GM20000 (cell line): Measurements from ENCODE around the gene ASS1.

Source experiments
- DNase-seq: peaks from one replicate; pipeline ENCODE4 v3.0.0; 2012; ENCODE audit warnings: low spot score
- CTCF ChIP-seq: IDR thresholded peaks from 2 replicates; pipeline ENCODE4 v1.5.1; 2012; ENCODE audit warnings: mild to moderate bottlenecking, control low read depth; ENCODE audit errors: extremely low read depth, missing control alignments

The ASS1 gene

GRCh38 chr9:130438382-130438981, 6.3 kb upstream of the ASS1 start:
- DNase-seq: no peak
- no peak for TF ChIP-seq CTCF

DNA sequence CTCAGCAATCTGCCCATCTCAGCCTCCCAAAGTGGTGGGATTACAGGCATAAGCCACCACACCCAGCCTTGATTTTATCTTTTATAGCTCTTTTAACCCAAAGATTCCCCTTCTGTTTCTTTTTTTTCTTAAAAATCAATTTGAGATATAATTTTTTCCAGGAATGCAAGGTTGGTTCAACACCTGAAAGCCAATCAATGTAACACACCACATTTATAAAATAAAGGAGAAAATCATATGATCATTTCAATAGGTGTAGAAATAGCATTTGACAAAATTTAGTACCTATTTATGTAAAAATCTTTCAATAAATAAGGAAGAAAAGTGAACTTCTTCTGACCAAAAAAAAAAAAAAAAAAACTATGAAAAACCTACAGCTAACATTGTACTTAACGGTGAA, 3.7 kb upstream of the ASS1 start:
- no peak for TF ChIP-seq CTCF
- DNase-seq: no peak

GRCh38 chr9:130442746-130443455, 1.9 kb upstream of the ASS1 start:
- TF ChIP-seq CTCF: no peak
- no peak for DNase-seq

GRCh38 chr9:130443456-130443801, 1.3 kb upstream of the ASS1 start:
- TF ChIP-seq CTCF: no peak
- no peak for DNase-seq

- no peak for TF ChIP-seq CTCF
- DNase-seq: no peak
Measured at GRCh38 chr9:130443840-130444492, 795 bp upstream of the ASS1 start.

DNA sequence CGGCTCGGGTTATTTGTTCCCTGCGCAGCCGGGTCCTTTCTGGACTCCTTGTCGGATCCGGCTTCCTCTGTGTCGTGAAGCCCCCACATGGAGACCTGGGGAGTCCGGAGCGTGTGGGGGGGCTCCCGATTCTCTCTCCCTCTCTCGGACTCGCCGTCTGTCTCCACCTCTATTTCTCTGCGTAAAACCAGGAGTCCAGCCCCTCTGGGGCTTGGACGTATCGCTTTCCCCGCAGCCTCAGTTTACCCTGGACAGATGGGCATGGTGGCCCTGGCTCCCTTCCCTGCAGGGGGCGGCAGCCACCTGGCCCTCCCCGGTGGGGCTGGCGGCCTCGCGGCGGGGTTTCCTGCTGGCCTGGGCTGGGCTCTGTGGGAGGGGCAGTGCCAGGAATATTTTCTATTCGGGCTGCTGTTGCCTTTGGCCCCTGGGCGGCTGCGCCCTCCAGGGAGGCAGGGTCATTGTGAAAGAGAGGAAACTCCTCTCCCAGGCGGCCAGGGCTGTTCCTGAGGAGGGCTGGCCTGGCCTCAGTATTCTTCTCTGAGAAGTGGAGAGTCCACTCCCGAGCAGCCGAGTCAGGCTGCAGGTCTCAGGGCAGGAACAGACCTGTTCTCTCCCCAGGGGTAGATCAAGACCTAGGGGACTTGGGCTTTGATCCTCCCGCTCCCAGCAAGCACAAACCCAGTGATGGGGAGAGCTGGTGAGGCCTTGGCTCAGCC, 665 bp downstream of the ASS1 start:
- TF ChIP-seq CTCF: no peak
- DNase-seq: no peak

DNA sequence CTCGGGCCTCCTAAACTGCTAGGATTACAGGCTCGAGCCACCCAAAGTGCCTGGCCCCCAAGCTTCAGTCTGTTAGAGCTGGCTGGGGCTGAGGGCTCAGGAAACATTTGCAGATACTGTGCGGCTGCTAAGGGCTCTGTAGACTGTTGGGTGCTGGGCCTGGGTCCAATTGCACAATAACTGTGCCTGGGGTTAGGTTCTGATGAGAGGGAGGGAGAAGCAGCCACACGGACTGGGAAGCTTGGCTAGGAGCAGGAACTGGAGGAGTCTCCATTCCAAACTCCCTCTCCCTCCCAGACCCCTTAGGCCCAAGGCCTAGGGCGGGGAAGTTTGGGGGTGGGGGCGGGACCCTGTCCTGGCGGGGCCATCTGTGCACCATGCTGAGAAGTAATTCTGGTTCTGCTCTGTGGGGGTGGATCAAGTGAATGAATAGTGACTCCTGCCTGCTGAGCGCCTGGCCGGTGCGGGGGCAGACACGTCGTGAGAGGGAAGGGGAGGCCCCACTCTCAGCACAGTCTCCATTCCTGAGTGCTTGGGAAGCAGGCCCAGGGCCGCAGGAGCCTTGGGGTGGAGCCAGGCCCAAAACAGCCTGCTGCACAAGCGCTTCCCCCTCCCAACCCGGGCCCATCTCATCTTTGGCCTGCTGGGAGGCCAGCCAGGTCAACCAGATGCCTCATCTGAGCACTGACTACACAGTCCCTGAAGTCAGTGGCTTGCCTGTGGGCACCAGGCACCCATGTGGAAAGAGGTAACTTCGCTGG, 1.5 kb downstream of the ASS1 start:
- no peak for DNase-seq

More for the DNA sequence above, 1.5 kb downstream of the ASS1 start:
- no peak for TF ChIP-seq CTCF
